Muscle layer of duodenum (tissue), 2 donors: ENCODE results near the gene ELANE.

ENCODE experiments used
- H3K27ac ChIP-seq: one replicate; pipeline ENCODE4 v1.7.0; 2013; ENCODE audit warnings: mild to moderate bottlenecking, low read length
- H3K27me3 ChIP-seq: one replicate; pipeline ENCODE4 v1.7.0; 2013; ENCODE audit warnings: low read depth, mild to moderate bottlenecking, control low read depth, low read length
- H3K36me3 ChIP-seq, 2 donors: one replicate each; pipeline ENCODE4 v1.7.0; 2013; ENCODE audit warnings: low read length in 2 of 2, control low read depth in 1 of 2, mild to moderate bottlenecking in 1 of 2; ENCODE audit not compliant: insufficient read depth in 2 of 2, control insufficient read depth in 1 of 2
- H3K4me1 ChIP-seq, 2 donors: one replicate each; pipeline ENCODE4 v1.7.0; 2013; ENCODE audit warnings: low read length in 2 of 2, mild to moderate bottlenecking in 2 of 2, control low read depth in 1 of 2, moderate library complexity in 1 of 2; ENCODE audit not compliant: insufficient read depth in 2 of 2, control insufficient read depth in 1 of 2
- H3K4me3 ChIP-seq, 2 donors: one replicate each; pipeline ENCODE4 v1.7.0; 2013; ENCODE audit warnings: low read length in 2 of 2, low read depth in 1 of 2, mild to moderate bottlenecking in 1 of 2
- H3K9me3 ChIP-seq, 2 donors: one replicate each; pipeline ENCODE4 v1.7.0; 2013; ENCODE audit warnings: low read length in 2 of 2, control low read depth in 1 of 2, mild to moderate bottlenecking in 1 of 2; ENCODE audit not compliant: control insufficient read depth in 1 of 2
- donor health status: healthy.

The ELANE gene

GRCh38 chr19:808423-808775, 43.7 kb upstream of the ELANE start:
- Histone ChIP-seq H3K9me3 (no peaks in the 10 kb centered on the region), H3K4me1 (peaks cover 0 to 16% of the 10 kb centered on the region in 2 donors), H3K27ac (no peak overlapping the region), H3K27me3 (no peaks in the 10 kb centered on the region), H3K4me3 (no peak overlapping the region), H3K36me3 (peaks cover 55 to 92% of the 10 kb centered on the region in 2 donors)

- Histone ChIP-seq H3K9me3 (no peaks in the 10 kb centered on the region), H3K27ac (no peak overlapping the region), H3K36me3 (peaks cover 42 to 78% of the 10 kb centered on the region in 2 donors)
Observed at GRCh38 chr19:810077-810855, 41.8 kb upstream of the ELANE start.

GRCh38 chr19:810883-811489, 41.1 kb upstream of the ELANE start:
- H3K27me3 ChIP-seq = no peaks in the 10 kb centered on the region
- H3K9me3 ChIP-seq = no peaks in the 10 kb centered on the region
- H3K4me3 ChIP-seq = no peak overlapping the region
- no peaks in the 10 kb centered on the region for H3K4me1 ChIP-seq
- no peak overlapping the region for H3K27ac ChIP-seq
- peaks cover 38 to 71% of the 10 kb centered on the region in 2 donors for H3K36me3 ChIP-seq

More at GRCh38 chr19:810077-810855, 41.8 kb upstream of the ELANE start:
- H3K27me3 ChIP-seq = no peaks in the 10 kb centered on the region
- no peaks in the 10 kb centered on the region for H3K4me1 ChIP-seq
- H3K4me3 ChIP-seq = no peak overlapping the region

- Histone ChIP-seq H3K27me3 (no peaks in the 10 kb centered on the region), H3K9me3 (no peaks in the 10 kb centered on the region), H3K4me1 (no peaks in the 10 kb centered on the region), H3K27ac (no peak overlapping the region), H3K4me3 (no peak overlapping the region), H3K36me3 (peaks cover 36 to 65% of the 10 kb centered on the region in 2 donors)
Observed at GRCh38 chr19:811506-812048, 40.5 kb upstream of the ELANE start.

GRCh38 chr19:812049-812746, 39.9 kb upstream of the ELANE start:
- peaks cover 30 to 59% of the 10 kb centered on the region in 2 donors for H3K36me3 ChIP-seq
- no peak overlapping the region for H3K4me3 ChIP-seq
- H3K27ac ChIP-seq = no peak overlapping the region
- no peaks in the 10 kb centered on the region for H3K27me3 ChIP-seq
- no peaks in the 10 kb centered on the region for H3K9me3 ChIP-seq
- H3K4me1 ChIP-seq = no peaks in the 10 kb centered on the region

- Histone ChIP-seq H3K4me1 (no peaks in the 10 kb centered on the region), H3K4me3 (no peak overlapping the region), H3K27me3 (no peaks in the 10 kb centered on the region), H3K27ac (no peak overlapping the region), H3K36me3 (peaks cover 24 to 53% of the 10 kb centered on the region in 2 donors), H3K9me3 (no peaks in the 10 kb centered on the region)
Observed at GRCh38 chr19:812747-813218, 39.3 kb upstream of the ELANE start.

- H3K4me1 ChIP-seq = no peaks in the 10 kb centered on the region
- no peak overlapping the region for H3K27ac ChIP-seq
- H3K36me3 ChIP-seq = peaks cover 21 to 47% of the 10 kb centered on the region in 2 donors
- H3K27me3 ChIP-seq = no peaks in the 10 kb centered on the region
- H3K9me3 ChIP-seq = no peaks in the 10 kb centered on the region
- H3K4me3 ChIP-seq = no peak overlapping the region
Observed at GRCh38 chr19:813219-814151, 38.6 kb upstream of the ELANE start.

- H3K27me3 ChIP-seq = no peaks in the 10 kb centered on the region
- H3K4me3 ChIP-seq = no peak overlapping the region
- no peaks in the 10 kb centered on the region for H3K9me3 ChIP-seq
- no peak overlapping the region for H3K27ac ChIP-seq
- peaks cover 21 to 39% of the 10 kb centered on the region in 2 donors for H3K36me3 ChIP-seq
- H3K4me1 ChIP-seq = no peaks in the 10 kb centered on the region
Observed at GRCh38 chr19:814152-815078, 37.7 kb upstream of the ELANE start.

GRCh38 chr19:815079-815774, 36.9 kb upstream of the ELANE start:
- Histone ChIP-seq H3K4me3 (no peak overlapping the region), H3K9me3 (no peaks in the 10 kb centered on the region), H3K36me3 (peaks cover 14 to 31% of the 10 kb centered on the region in 2 donors), H3K4me1 (no peaks in the 10 kb centered on the region), H3K27me3 (no peaks in the 10 kb centered on the region), H3K27ac (no peak overlapping the region)
